IPS-20b (cell line): ENCODE results near the gene VAMP1.
"Not testable (repeated sequence)": the region's sequence is repeated elsewhere in the genome, so short reads cannot be mapped to it uniquely, and the experiment has no call there.

Experiments used
- H3K27ac ChIP-seq: one replicate; pipeline ENCODE4 v1.5.1; 2013; ENCODE audit warnings: low read length
- H3K27me3 ChIP-seq: 2 replicates; pipeline ENCODE4 v1.6.1; 2013; ENCODE audit warnings: mild to moderate bottlenecking, low read length, inconsistent platforms; ENCODE audit not compliant: insufficient read depth
- H3K36me3 ChIP-seq: 2 replicates; pipeline ENCODE4 v1.6.1; 2013; ENCODE audit warnings: low read depth, mild to moderate bottlenecking, inconsistent platforms, low read length, moderate library complexity; ENCODE audit not compliant: insufficient read depth
- H3K4me1 ChIP-seq: 2 replicates; pipeline ENCODE4 v1.6.1; 2013; ENCODE audit warnings: mild to moderate bottlenecking, control low read depth, inconsistent platforms, low read length, moderate library complexity; ENCODE audit not compliant: insufficient read depth
- H3K4me3 ChIP-seq: 2 replicates; pipeline ENCODE4 v1.5.1; 2013; ENCODE audit warnings: mild to moderate bottlenecking, low read length, inconsistent platforms
- H3K9ac ChIP-seq: 2 replicates; pipeline ENCODE4 v1.6.1; 2013; ENCODE audit warnings: low read depth, mild to moderate bottlenecking, inconsistent platforms, low read length, moderate library complexity
- H3K9me3 ChIP-seq: 2 replicates; pipeline ENCODE4 v1.6.1; 2013; ENCODE audit warnings: mild to moderate bottlenecking, low read depth, low read length, inconsistent platforms; ENCODE audit not compliant: insufficient read depth

The VAMP1 gene

GRCh38 chr12:6470375-6471163, at the start of gene VAMP1:
Gene VAMP1, minus strand, starts transcription at chr12:6470677. Its CDS starts 146 bp downstream, at chr12:6470531.
- Histone ChIP-seq H3K36me3 (peaks cover 7% of the 10 kb centered on the region; the same call in 1 of the 2 replicates), H3K9ac (peak within 1 kb of the TSS; percentile 70; the same call in 1 of the 2 replicates), H3K9me3 (no peaks in the 10 kb centered on the region), H3K4me1 (peaks cover 7% of the 10 kb centered on the region; the same call in 1 of the 2 replicates), H3K27me3 (peaks cover 10% of the 10 kb centered on the region; the same call in 1 of the 2 replicates), H3K4me3 (peak within 1 kb of the TSS; percentile 94), H3K27ac (no peak within 1 kb of the TSS)

- no peaks in the 10 kb centered on the region for H3K4me1 ChIP-seq
- H3K27me3 ChIP-seq, result no peaks in the 10 kb centered on the region
- no peak overlapping the region for H3K9ac ChIP-seq
- H3K4me3 ChIP-seq, result no peak overlapping the region
- no peak overlapping the region for H3K27ac ChIP-seq
- no peaks in the 10 kb centered on the region for H3K9me3 ChIP-seq
- H3K36me3 ChIP-seq, result peaks cover 95% of the 10 kb centered on the region
Measured at GRCh38 chr12:6520186-6520585, 49.7 kb upstream of the VAMP1 start.

- H3K9me3 ChIP-seq, result no peaks in the 10 kb centered on the region
- no peaks in the 10 kb centered on the region for H3K27me3 ChIP-seq
- no peak overlapping the region for H3K27ac ChIP-seq
- no peak overlapping the region for H3K9ac ChIP-seq
- no peak overlapping the region for H3K4me3 ChIP-seq
- H3K36me3 ChIP-seq, result peaks cover 59% of the 10 kb centered on the region
- H3K4me1 ChIP-seq, result peaks cover 8% of the 10 kb centered on the region; the same call in 1 of the 2 replicates
Measured at GRCh38 chr12:6508087-6508486, 37.6 kb upstream of the VAMP1 start.

GRCh38 chr12:6507102-6507998, 36.9 kb upstream of the VAMP1 start:
- no peak overlapping the region for H3K27ac ChIP-seq
- H3K9ac ChIP-seq, result peak overlapping the region; percentile 49; the same call in 1 of the 2 replicates
- H3K27me3 ChIP-seq, result no peaks in the 10 kb centered on the region
- peaks cover 8% of the 10 kb centered on the region; the same call in 1 of the 2 replicates for H3K4me1 ChIP-seq
- H3K9me3 ChIP-seq, result no peaks in the 10 kb centered on the region
- no peak overlapping the region for H3K4me3 ChIP-seq
- peaks cover 54% of the 10 kb centered on the region for H3K36me3 ChIP-seq

GRCh38 chr12:6500466-6500865, 30.0 kb upstream of the VAMP1 start:
- H3K9me3 ChIP-seq, result no peaks in the 10 kb centered on the region
- peaks cover 78% of the 10 kb centered on the region for H3K36me3 ChIP-seq
- H3K9ac ChIP-seq, result no peak overlapping the region
- no peak overlapping the region for H3K27ac ChIP-seq
- H3K4me1 ChIP-seq, result no peaks in the 10 kb centered on the region
- H3K27me3 ChIP-seq, result no peaks in the 10 kb centered on the region
- H3K4me3 ChIP-seq, result no peak overlapping the region

- not testable (repeated sequence) for H3K4me3 ChIP-seq, H3K9me3 ChIP-seq
- H3K36me3 ChIP-seq, result peaks cover 68% of the 10 kb centered on the region
Measured at GRCh38 chr12:6497291-6497690, 26.8 kb upstream of the VAMP1 start.

GRCh38 chr12:6494968-6495367, 24.5 kb upstream of the VAMP1 start:
- Histone ChIP-seq H3K4me3 (peak overlapping the region; percentile 100), H3K9ac (peak overlapping the region; percentile 100; the same call in 1 of the 2 replicates), H3K36me3 (peaks cover 63% of the 10 kb centered on the region), H3K27ac (no peak overlapping the region), H3K9me3 (no peaks in the 10 kb centered on the region), H3K27me3 (no peaks in the 10 kb centered on the region), H3K4me1 (peaks cover 8% of the 10 kb centered on the region; the same call in 1 of the 2 replicates)

More at GRCh38 chr12:6497291-6497690, 26.8 kb upstream of the VAMP1 start:
- H3K4me1 ChIP-seq, H3K27ac ChIP-seq, H3K27me3 ChIP-seq, H3K9ac ChIP-seq: not testable (repeated sequence)

- peaks cover 8% of the 10 kb centered on the region; the same call in 1 of the 2 replicates for H3K4me1 ChIP-seq
- peak overlapping the region; percentile 100 for H3K4me3 ChIP-seq
- peak overlapping the region; percentile 100 for H3K9ac ChIP-seq
- H3K9me3 ChIP-seq, result no peaks in the 10 kb centered on the region
- peak overlapping the region; percentile 97 for H3K27ac ChIP-seq
- no peaks in the 10 kb centered on the region for H3K27me3 ChIP-seq
- peaks cover 56% of the 10 kb centered on the region for H3K36me3 ChIP-seq
Measured at GRCh38 chr12:6494258-6494743, 23.8 kb upstream of the VAMP1 start.

- peak within 1 kb of the TSS; percentile 100 for H3K27ac ChIP-seq
- H3K9me3 ChIP-seq, result no peaks in the 10 kb centered on the region
- H3K9ac ChIP-seq, result peak within 1 kb of the TSS; percentile 100
- no peaks in the 10 kb centered on the region for H3K27me3 ChIP-seq
- peak within 1 kb of the TSS; percentile 100 for H3K4me3 ChIP-seq
- H3K36me3 ChIP-seq, result peaks cover 50% of the 10 kb centered on the region
- peaks cover 8% of the 10 kb centered on the region; the same call in 1 of the 2 replicates for H3K4me1 ChIP-seq
Measured at GRCh38 chr12:6493497-6494257, 23.2 kb upstream of the VAMP1 start, which contains the start of gene NCAPD2. Gene NCAPD2, plus strand, starts transcription at chr12:6494102. Its CDS starts 997 bp downstream, at chr12:6495099.

- H3K4me1 ChIP-seq, result peaks cover 8% of the 10 kb centered on the region; the same call in 1 of the 2 replicates
- peak within 1 kb of the TSS; percentile 100 for H3K4me3 ChIP-seq
- H3K9ac ChIP-seq, result peak within 1 kb of the TSS; percentile 100
- H3K27ac ChIP-seq, result peak within 1 kb of the TSS; percentile 100
- H3K36me3 ChIP-seq, result peaks cover 44% of the 10 kb centered on the region
- no peaks in the 10 kb centered on the region for H3K27me3 ChIP-seq
- no peaks in the 10 kb centered on the region for H3K9me3 ChIP-seq
Measured at GRCh38 chr12:6492838-6493496, 22.5 kb upstream of the VAMP1 start, which contains the start of gene MRPL51. Gene MRPL51, minus strand, starts transcription at chr12:6493262. Its CDS starts 126 bp downstream, at chr12:6493136.
